ENCODE measurements around the gene ANO8. TPM values are rescaled to one million over a fixed set of nuclear protein-coding genes. Genes with fewer than 3 reads are reported as not detected.
A peak's percentile ranks its signal among the peaks of the same experiment; 100 is the strongest.

Gene ANO8
- total and polyA plus RNA-seq, 2 donors (not counting 1 experiment from before 2014, with no cell fraction given): 3.0 to 5.2 TPM

DNA sequence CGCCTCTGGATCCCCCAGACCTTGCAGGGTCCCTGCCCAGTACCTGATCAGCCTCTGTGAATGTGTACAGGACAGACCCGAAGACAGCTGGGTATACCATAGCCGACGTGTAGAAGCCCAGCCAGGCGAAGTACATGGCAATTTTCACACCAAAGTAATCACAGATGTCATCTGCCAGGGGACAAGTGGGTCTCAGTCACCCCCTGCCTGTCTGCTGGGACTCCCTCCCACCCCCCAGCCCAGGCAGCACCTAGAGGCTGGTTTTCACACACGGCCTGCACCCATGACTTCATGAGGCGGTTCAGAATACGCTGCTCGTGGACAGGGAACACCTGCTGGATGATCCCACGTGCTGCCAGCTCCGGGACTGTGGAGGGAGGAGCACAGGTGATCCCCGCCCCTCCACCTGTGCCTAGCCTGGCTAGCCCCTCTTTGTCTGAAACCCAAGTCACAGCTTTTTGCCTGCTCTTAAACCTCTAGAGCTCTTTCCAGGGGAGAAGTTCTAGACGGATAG is 3.6 kb downstream of the ANO8 start:
- H3K27me3 Mint-ChIP-seq: peaks cover 6% of the 10 kb centered on the region
- H3K9me3 ChIP-seq (ENCODE audit: control extremely low read depth in 1 of 3, control insufficient read depth in 2 of 3, insufficient read depth in 1 of 3, low read length in 2 of 3): peaks cover 0 to 10% (median 0%) of the 10 kb centered on the region in 3 donors
- H3K9me3 Mint-ChIP-seq (ENCODE audit: insufficient read depth): no peaks in the 10 kb centered on the region
- H3K4me3 Mint-ChIP-seq: peak overlapping the region; percentile 46
- H4K20me1 ChIP-seq (ENCODE audit: control insufficient read depth, insufficient read depth, low read length, poor library complexity, severe bottlenecking): no peaks in the 10 kb centered on the region
- H3K27ac Mint-ChIP-seq: no peak overlapping the region
- H3K4me3 ChIP-seq (ENCODE audit: control extremely low read depth in 1 of 5, extremely low read depth in 1 of 5, insufficient read depth in 1 of 5, low read depth in 2 of 5, low read length in 4 of 5): no peak overlapping the region
- intact Hi-C loops (cut with micrococcal nuclease): no loop called here
- H3K9ac ChIP-seq (ENCODE audit: low read length): no peak overlapping the region
- H3K4me2 ChIP-seq (replicated peaks; ENCODE audit: low read depth, low read length, poor library complexity, severe bottlenecking): no peak overlapping the region
- H3K79me2 ChIP-seq (ENCODE audit: control insufficient read depth, insufficient read depth, low read length): no peaks in the 10 kb centered on the region
- TF ChIP-seq, protein P1, sequence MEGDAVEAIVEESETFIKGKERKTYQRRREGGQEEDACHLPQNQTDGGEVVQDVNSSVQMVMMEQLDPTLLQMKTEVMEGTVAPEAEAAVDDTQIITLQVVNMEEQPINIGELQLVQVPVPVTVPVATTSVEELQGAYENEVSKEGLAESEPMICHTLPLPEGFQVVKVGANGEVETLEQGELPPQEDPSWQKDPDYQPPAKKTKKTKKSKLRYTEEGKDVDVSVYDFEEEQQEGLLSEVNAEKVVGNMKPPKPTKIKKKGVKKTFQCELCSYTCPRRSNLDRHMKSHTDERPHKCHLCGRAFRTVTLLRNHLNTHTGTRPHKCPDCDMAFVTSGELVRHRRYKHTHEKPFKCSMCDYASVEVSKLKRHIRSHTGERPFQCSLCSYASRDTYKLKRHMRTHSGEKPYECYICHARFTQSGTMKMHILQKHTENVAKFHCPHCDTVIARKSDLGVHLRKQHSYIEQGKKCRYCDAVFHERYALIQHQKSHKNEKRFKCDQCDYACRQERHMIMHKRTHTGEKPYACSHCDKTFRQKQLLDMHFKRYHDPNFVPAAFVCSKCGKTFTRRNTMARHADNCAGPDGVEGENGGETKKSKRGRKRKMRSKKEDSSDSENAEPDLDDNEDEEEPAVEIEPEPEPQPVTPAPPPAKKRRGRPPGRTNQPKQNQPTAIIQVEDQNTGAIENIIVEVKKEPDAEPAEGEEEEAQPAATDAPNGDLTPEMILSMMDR (IDR thresholded peaks at IDR 0.05): no peak
- TF ChIP-seq EZH2 (IDR thresholded peaks at IDR 0.05; ENCODE audit: borderline replicate concordance, insufficient read depth, low read depth, low read length, poor library complexity, severe bottlenecking): no peak
- no peak overlapping the region for H2AFZ ChIP-seq (ENCODE audit: insufficient read depth, low read depth, low read length, poor library complexity, severe bottlenecking)
- ChIA-PET POLR2A (no interaction called here), CTCF (interaction anchor here (1.2 kb wide), 1 partner anchor 55 kb away, joined by 3 read pairs; no protein-coding TSS in a partner anchor)
- 88% methylated on average over 11 of the region's 13 CpGs for WGBS (ENCODE audit: insufficient coverage)
- peaks cover 25 to 28% of the 10 kb centered on the region in 2 donors for H3K4me1 ChIP-seq (ENCODE audit: control insufficient read depth in 2 of 2, insufficient read depth in 2 of 2, low read length in 2 of 2)
- peaks cover 0 to 25% (median 1%) of the 10 kb centered on the region in 4 experiments for H3K27me3 ChIP-seq (replicated peaks in 1 of 4; ENCODE audit: control extremely low read depth in 1 of 4, control insufficient read depth in 3 of 4, insufficient read depth in 4 of 4, low read length in 3 of 4)
- peak; percentile 29 for DNase-seq
- no peak overlapping the region for H3K27ac ChIP-seq (ENCODE audit: low read length in 2 of 2)
- no peak for ATAC-seq (ENCODE audit: low read depth)
- H3K4me1 Mint-ChIP-seq: peaks cover 30% of the 10 kb centered on the region
- no peaks in the 10 kb centered on the region for H3K36me3 ChIP-seq (replicated peaks in 1 of 2; ENCODE audit: control extremely low read depth in 1 of 2, control insufficient read depth in 1 of 2, extremely low read depth in 1 of 2, insufficient read depth in 2 of 2, low read length in 1 of 2)

GRCh38 chr19:17330262-17331044 is 4.2 kb downstream of the ANO8 start:
- peaks cover 25 to 28% of the 10 kb centered on the region in 2 donors for H3K4me1 ChIP-seq (ENCODE audit: control insufficient read depth in 2 of 2, insufficient read depth in 2 of 2, low read length in 2 of 2)
- no peak overlapping the region for H2AFZ ChIP-seq (ENCODE audit: insufficient read depth, low read depth, low read length, poor library complexity, severe bottlenecking)
- Mint-ChIP-seq H3K27ac (no peak overlapping the region), H3K4me3 (peak overlapping the region; percentile 60), H3K4me1 (peaks cover 29% of the 10 kb centered on the region), H3K9me3 (ENCODE audit: insufficient read depth) (no peaks in the 10 kb centered on the region), H3K27me3 (peaks cover 6% of the 10 kb centered on the region)
- TF ChIP-seq, protein P1 (IDR thresholded peaks at IDR 0.05): no peak
- TF ChIP-seq EZH2 (IDR thresholded peaks at IDR 0.05; ENCODE audit: borderline replicate concordance, insufficient read depth, low read depth, low read length, poor library complexity, severe bottlenecking): no peak
- H3K36me3 ChIP-seq (replicated peaks in 1 of 2; ENCODE audit: control extremely low read depth in 1 of 2, control insufficient read depth in 1 of 2, extremely low read depth in 1 of 2, insufficient read depth in 2 of 2, low read length in 1 of 2): no peaks in the 10 kb centered on the region
- intact Hi-C loops (cut with micrococcal nuclease): no loop called here
- no peak overlapping the region for H3K4me3 ChIP-seq (ENCODE audit: control extremely low read depth in 1 of 5, extremely low read depth in 1 of 5, insufficient read depth in 1 of 5, low read depth in 2 of 5, low read length in 4 of 5)
- H3K79me2 ChIP-seq (ENCODE audit: control insufficient read depth, insufficient read depth, low read length): no peaks in the 10 kb centered on the region
- DNase-seq (no peak), ATAC-seq (ENCODE audit: low read depth) (no peak)
- H3K9me3 ChIP-seq (ENCODE audit: control extremely low read depth in 1 of 3, control insufficient read depth in 2 of 3, insufficient read depth in 1 of 3, low read length in 2 of 3): peaks cover 0 to 10% (median 0%) of the 10 kb centered on the region in 3 donors
- POLR2A ChIA-PET: interaction anchor here (1.0 kb wide), 1 partner anchor 25 kb away, joined by 8 read pairs; the partner anchor contains the start of gene MRPL34
- CTCF ChIA-PET: no interaction called here
- peaks cover 0 to 25% (median 1%) of the 10 kb centered on the region in 4 experiments for H3K27me3 ChIP-seq (replicated peaks in 1 of 4; ENCODE audit: control extremely low read depth in 1 of 4, control insufficient read depth in 3 of 4, insufficient read depth in 4 of 4, low read length in 3 of 4)
- H4K20me1 ChIP-seq (ENCODE audit: control insufficient read depth, insufficient read depth, low read length, poor library complexity, severe bottlenecking): no peaks in the 10 kb centered on the region
- H3K4me2 ChIP-seq (replicated peaks; ENCODE audit: low read depth, low read length, poor library complexity, severe bottlenecking): peak overlapping the region; percentile 9
- 93% methylated on average over 23 of the region's 24 CpGs for WGBS (ENCODE audit: insufficient coverage)
- no peak overlapping the region for H3K27ac ChIP-seq (ENCODE audit: low read length in 2 of 2)
- H3K9ac ChIP-seq (ENCODE audit: low read length): no peak overlapping the region

Data from B cell (primary cell).